ENCODE measurements around the gene MIPOL1. TPM values are rescaled to one million over a fixed set of nuclear protein-coding genes. Genes with fewer than 3 reads are reported as not detected.

MIPOL1 gene
- total and polyA plus RNA-seq, 2 experiments from 2014 or later, result 16.6 to 24.8 TPM

- TF ChIP-seq ZNF462 (CRISPR knock-in tag; IDR thresholded peaks at IDR 0.05) (no peak), POLR2AphosphoS5 (IDR thresholded peaks at IDR 0.05; ENCODE audit: low read depth) (no peak), ETS1 (IDR thresholded peaks at IDR 0.05) (no peak), CREB1 (CRISPR knock-in tag; IDR thresholded peaks at IDR 0.05; ENCODE audit: low read depth) (no peak), JUNB (IDR thresholded peaks at IDR 0.05; ENCODE audit: unreplicated experiment) (no peak), EZH2phosphoT487 (IDR thresholded peaks at IDR 0.05; ENCODE audit: unreplicated experiment) (no peak)
Measured at GRCh38 chr14:37275963-37276362, 78.2 kb downstream of the MIPOL1 start (continued).

GRCh38 chr14:37278636-37279538 lies 81.2 kb downstream of the MIPOL1 start:
- Histone ChIP-seq H3K27me3 (ENCODE audit: insufficient read depth) (no peaks in the 10 kb centered on the region), H2AFZ (no peak overlapping the region), H3K79me2 (replicated peaks; ENCODE audit: insufficient read depth) (no peaks in the 10 kb centered on the region), H3K36me3 (ENCODE audit: insufficient read depth) (no peaks in the 10 kb centered on the region), H3K9me2 (ENCODE audit: insufficient read depth) (no peaks in the 10 kb centered on the region), H4K20me1 (replicated peaks; ENCODE audit: insufficient read depth) (no peaks in the 10 kb centered on the region), H3K4me2 (no peak overlapping the region), H3F3A (replicated peaks; ENCODE audit: low read depth) (no peaks in the 10 kb centered on the region), H3K4me3 (no peak overlapping the region), H3K4me1 (ENCODE audit: insufficient read depth) (no peaks in the 10 kb centered on the region), H3K27ac (ENCODE audit: low read depth) (no peak overlapping the region)
- Mint-ChIP-seq H3K4me1 (no peaks in the 10 kb centered on the region), H3K36me3 (ENCODE audit: low read depth) (no peaks in the 10 kb centered on the region), H3K9me3 (no peaks in the 10 kb centered on the region), H3K4me3 (no peak overlapping the region), H3K27me3 (ENCODE audit: insufficient read depth, low read depth, poor library complexity) (no peaks in the 10 kb centered on the region), H3K27ac (no peak overlapping the region)
- ATAC-seq (no peak), DNase-seq (ENCODE audit: low spot score) (no peak)
- TF ChIP-seq ZNF114 (CRISPR knock-in tag; IDR thresholded peaks at IDR 0.05) (no peak), EZH2 (IDR thresholded peaks at IDR 0.05; ENCODE audit: low read depth, unreplicated experiment) (no peak), STAT1 (IDR thresholded peaks at IDR 0.05; ENCODE audit: unreplicated experiment) (no peak)

Measured in GM23338 (cell line).